OCI-LY7 (cell line): ENCODE data around the gene PGP.

Experiments
- EZH2phosphoT487 ChIP-seq: fragments of 200-600 bp; sonication (generic); IDR thresholded peaks from 2 replicates; pipeline ENCODE4 v1.6.1; 2018; ENCODE audit warnings: low read depth, borderline replicate concordance, mild to moderate bottlenecking, mixed run types, antibody characterized with exemption, low read length, moderate library complexity, mixed read lengths
- TF ChIP-seq, protein P1 (sequence below): fragments of 200-600 bp; sonication (generic); conservative IDR thresholded peaks from 2 replicates; pipeline ENCODE4 v1.5.1; 2014; ENCODE audit warnings: mild to moderate bottlenecking, antibody characterized with exemption, low read length, moderate library complexity, mixed read lengths

GRCh38 chr16:2196162-2196980 is 18.3 kb downstream of the PGP start, which contains the start of gene CASKIN1:
- TF ChIP-seq, protein P1, sequence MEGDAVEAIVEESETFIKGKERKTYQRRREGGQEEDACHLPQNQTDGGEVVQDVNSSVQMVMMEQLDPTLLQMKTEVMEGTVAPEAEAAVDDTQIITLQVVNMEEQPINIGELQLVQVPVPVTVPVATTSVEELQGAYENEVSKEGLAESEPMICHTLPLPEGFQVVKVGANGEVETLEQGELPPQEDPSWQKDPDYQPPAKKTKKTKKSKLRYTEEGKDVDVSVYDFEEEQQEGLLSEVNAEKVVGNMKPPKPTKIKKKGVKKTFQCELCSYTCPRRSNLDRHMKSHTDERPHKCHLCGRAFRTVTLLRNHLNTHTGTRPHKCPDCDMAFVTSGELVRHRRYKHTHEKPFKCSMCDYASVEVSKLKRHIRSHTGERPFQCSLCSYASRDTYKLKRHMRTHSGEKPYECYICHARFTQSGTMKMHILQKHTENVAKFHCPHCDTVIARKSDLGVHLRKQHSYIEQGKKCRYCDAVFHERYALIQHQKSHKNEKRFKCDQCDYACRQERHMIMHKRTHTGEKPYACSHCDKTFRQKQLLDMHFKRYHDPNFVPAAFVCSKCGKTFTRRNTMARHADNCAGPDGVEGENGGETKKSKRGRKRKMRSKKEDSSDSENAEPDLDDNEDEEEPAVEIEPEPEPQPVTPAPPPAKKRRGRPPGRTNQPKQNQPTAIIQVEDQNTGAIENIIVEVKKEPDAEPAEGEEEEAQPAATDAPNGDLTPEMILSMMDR, result no peak
- no peak for TF ChIP-seq EZH2phosphoT487
